Testis (tissue), 2 donors: ENCODE data around the gene LTA4H.

ENCODE experiments used
- CTCF ChIP-seq, 3 experiments: fragments of 450-650 bp in 2 of 3; fragments of 200-600 bp in 1 of 3; sonication (generic) in 1 of 3; IDR thresholded peaks; one replicate each; pipeline ENCODE4 v1.5.1; 2016 to 2019; ENCODE audit warnings: antibody characterized with exemption in 3 of 3, mild to moderate bottlenecking in 2 of 3, moderate library complexity in 1 of 3
- POLR2A ChIP-seq: fragments of 450-650 bp; IDR thresholded peaks from one replicate; pipeline ENCODE4 v1.6.1; 2017; ENCODE audit warnings: antibody characterized with exemption, mild to moderate bottlenecking, moderate library complexity

GRCh38 chr12:95966287-95966870, 69.0 kb downstream of the LTA4H start:
- TF ChIP-seq CTCF (IDR thresholded peaks at IDR 0.05) (no peak), POLR2A (no peak)
